Inflammatory macrophage treated with lipopolysaccharide for 1 hour (primary cell): ENCODE data around the gene SLC6A7.
"Not testable (repeated sequence)": the region's sequence is repeated elsewhere in the genome, so short reads cannot be mapped to it uniquely, and the experiment has no call there.

Source experiments
- DNase-seq, 2 donors: peaks; one replicate each; pipeline ENCODE4 v3.0.0-alpha.2; 2020 to 2022

The SLC6A7 gene

GRCh38 chr5:150219861-150220260 is 30.0 kb downstream of the SLC6A7 start:
- no peak for DNase-seq

DNA sequence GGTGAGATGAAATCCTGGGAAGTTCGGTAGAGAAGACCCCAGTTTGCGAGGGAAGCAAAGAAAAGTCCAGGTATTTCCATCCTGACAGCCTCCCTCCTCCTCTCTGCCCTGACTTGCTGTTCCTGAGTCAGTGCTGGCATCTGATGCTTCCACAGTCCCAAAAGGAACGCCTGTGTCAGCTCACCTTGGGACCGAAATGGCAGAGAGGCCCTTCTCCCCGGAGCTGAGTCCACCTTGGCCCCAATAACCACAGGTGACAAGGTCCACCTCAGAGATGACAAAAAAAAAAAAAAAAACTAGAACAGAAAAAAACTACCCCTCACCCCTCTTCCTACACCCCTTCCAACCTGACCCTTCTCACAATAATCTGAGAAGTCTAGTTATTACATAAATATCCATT is 31.6 kb downstream of the SLC6A7 start:
- no peak for DNase-seq

GRCh38 chr5:150222906-150223305 is 33.0 kb downstream of the SLC6A7 start:
- DNase-seq: no peak

DNA sequence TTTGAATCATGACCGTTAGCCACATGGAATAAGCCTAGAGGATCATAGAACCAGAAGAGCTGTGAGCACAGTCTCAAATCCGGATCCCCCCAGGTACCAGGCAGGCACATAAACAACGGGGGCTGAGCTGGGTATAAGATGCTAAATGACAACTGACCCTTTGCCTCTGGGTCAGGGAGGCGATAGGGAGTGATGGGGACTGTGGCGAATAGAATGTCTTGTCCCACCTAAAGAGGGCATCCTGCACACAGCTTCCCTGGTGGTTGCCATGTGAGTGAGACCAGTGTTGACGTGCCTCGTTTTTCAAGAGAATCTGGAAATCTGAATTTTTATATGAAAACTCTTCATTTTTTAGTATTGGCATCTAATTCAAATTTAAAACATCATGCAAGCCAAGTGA is 33.6 kb downstream of the SLC6A7 start:
- DNase-seq: no peak

DNA sequence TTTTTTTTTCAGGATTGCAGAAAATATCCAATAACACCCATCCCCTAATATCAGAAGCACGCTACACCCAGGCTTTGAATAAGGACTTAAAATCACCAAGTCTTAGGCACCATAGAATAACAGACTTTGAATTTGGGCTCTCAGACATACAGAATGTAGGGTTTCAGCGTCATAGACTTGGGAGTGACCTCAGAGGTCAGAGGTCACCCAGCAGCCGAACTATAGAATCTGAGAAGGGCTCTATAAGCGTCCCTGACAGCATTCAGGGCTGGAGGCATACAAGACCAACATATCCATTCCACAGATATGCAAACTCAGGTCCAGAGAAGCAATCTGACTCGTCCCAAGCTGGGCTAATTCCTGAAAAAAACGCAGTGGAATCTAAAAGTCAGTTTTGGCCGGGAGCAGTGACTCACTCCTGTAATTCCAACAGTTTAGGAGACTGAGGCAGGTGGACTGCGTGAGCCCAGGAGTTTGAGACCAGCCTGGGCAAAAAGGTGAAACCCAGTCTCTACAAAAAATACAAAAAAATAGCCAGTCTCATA is 34.7 kb downstream of the SLC6A7 start:
- no peak for DNase-seq

GRCh38 chr5:150227036-150227435 is 37.2 kb downstream of the SLC6A7 start:
- peak; percentile 43 to 75 for DNase-seq

- DNase-seq: peak; percentile 68 to 92
Measured at GRCh38 chr5:150227606-150228273, 37.9 kb downstream of the SLC6A7 start.

- DNase-seq: no peak
Measured at GRCh38 chr5:150229571-150229970, 39.7 kb downstream of the SLC6A7 start.

DNA sequence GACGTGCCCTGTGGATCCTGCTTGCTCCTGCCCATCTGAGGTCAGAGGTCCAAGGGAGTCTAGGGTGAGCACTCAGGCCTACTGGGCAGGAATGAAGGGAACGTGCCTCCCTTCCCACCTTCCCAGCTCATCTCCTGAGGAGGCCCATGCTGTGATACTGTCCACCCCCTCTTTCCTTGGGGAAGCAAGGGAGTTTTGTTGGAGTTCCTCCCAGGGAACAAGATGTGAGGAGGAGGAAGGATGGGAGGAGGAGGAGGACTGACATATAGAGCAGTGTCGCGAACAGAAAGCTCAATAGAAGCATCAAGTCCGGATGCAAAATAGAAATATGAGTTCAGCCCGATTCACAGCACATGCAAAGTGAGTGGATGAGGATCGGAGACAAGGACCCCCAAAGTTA is 41.0 kb downstream of the SLC6A7 start:
- no peak for DNase-seq

GRCh38 chr5:150233706-150234105 is 43.8 kb downstream of the SLC6A7 start:
- DNase-seq: not testable (repeated sequence)

DNA sequence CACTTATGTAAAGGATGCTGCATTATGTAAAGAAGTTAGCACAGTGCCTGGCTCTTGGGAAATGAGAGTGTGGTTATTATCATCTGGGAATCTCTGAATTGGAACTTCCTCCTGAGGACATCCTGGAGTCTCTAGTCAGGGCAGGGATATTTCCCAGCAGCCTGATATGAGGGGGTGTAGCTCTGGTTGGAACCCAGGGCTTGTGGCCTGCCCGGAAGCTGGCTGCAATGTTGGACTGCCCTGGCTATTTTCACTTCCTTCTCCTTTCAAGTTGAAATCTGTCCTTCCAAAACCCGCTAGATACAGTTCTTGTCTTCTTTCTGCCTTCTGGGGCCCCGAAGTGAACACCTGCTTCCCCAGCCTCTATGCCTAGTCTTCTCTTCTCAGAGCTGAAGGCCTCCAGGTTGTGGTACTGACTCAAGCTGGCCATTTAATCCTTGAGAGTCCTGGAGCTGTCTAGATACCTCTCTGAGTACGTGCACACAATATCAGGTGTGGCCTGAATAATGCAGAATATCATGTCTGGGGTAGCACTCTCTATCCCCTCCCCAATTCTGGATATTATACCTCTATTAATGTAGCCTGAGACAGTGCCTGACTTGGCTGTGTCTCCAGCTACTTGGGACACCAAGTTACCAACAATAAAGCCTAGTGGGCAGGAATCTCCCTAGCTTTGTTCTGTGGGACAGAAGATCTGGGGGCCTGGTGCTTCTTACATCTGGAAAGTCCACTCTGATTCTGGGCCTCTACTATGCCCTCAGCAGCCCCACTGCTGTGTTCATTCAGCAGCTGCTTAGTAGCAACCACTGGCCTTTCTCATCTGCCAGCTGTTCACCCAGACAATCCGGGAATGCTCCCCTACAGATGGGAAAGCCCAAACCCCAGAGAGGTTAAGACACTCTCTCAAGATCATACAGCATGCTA is 45.0 kb downstream of the SLC6A7 start:
- peak; percentile 93 to 98 for DNase-seq

- DNase-seq: no peak
Measured at GRCh38 chr5:150235500-150235854, 45.6 kb downstream of the SLC6A7 start.

DNA sequence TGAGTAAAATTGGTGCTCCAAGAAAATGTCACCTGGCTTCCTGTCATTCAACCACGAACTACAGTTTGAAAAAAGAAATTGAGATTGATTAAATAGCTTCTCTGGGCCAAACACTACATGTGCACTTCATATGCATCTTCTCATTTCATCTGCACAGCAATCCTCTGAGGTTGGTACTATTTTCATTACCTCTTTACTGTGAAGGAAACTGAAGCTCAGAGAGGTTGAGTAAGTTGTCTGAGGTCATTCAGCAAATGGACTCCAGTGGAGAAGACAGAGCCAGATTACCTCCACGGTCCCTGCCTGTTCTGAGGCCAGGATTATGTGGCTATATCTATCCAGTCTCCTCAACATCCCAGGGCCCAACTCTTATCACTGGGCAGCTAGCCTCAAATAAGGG is 46.5 kb downstream of the SLC6A7 start:
- DNase-seq: no peak

GRCh38 chr5:150236981-150237754 is 47.3 kb downstream of the SLC6A7 start:
- no peak for DNase-seq

DNA sequence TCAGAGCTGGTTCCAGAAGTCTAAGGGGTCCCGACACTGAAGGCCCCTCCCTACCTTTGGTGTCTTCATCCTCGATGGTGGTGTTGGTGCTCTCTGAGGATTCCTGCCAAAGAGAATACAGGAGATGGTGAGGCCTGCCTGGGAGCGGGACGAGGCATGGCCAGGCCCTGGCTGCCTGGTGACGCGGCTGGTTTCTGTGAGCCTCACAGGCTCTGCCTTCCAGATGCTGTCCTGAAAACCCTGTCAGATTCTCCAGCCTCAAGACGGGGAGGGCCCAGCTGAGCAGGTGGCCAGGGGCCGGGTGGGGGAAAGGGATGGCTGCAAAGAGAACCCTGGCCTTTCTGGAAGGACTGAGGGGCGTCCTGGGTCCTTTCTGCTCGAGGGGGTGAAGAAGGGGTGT is 48.8 kb downstream of the SLC6A7 start:
- DNase-seq: no peak

DNA sequence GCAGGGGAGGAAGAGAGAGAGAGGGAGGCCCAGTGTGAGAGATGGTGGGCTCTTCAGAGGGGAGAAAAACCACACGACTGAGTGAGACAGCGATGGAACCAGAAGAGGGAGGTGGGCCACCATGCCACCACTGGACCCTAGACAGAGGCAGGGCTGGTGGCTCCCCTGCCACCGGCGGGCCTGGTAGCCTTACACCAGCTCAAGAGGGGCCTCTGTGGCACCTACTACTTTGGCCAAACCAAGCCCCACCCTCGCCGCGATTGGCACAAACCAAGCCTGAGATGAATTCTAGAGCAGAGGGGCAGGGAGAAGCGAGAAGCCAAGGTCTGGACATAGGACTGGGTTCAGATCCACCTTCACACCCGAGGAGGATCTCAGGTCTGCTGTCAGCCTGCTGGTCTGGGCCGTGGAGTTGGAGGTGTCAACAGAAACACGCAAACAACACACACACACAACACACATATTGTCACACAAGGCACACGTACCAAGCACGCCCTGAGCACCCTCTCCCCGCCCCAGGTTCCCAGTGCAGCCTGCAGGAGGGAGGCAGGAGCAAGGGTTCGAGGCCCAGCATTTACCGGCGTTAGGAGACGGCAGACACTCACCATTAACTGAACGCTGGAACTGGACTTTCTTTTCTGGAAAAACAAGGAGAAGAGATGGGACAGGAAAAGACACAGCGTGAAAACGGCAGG is 49.4 kb downstream of the SLC6A7 start:
- no peak for DNase-seq

DNA sequence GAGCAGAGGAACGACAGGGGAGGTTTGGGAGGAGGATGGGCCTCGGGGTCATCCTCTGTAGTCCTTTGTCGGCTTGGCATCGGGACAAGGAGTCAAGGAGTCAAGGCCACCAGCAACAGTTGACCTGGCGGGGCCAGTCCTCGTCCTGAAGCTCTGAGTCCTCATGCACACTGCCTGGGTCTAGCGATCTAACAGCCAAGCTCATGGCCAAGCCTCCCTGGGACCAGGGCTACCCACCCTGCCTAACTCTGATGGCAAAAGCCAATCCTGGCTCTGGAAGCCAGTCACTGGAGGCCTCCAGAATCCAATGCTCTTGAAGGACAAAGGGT is 49.9 kb downstream of the SLC6A7 start:
- DNase-seq: no peak

GRCh38 chr5:150241298-150242160 is 51.7 kb downstream of the SLC6A7 start:
- DNase-seq: no peak

DNA sequence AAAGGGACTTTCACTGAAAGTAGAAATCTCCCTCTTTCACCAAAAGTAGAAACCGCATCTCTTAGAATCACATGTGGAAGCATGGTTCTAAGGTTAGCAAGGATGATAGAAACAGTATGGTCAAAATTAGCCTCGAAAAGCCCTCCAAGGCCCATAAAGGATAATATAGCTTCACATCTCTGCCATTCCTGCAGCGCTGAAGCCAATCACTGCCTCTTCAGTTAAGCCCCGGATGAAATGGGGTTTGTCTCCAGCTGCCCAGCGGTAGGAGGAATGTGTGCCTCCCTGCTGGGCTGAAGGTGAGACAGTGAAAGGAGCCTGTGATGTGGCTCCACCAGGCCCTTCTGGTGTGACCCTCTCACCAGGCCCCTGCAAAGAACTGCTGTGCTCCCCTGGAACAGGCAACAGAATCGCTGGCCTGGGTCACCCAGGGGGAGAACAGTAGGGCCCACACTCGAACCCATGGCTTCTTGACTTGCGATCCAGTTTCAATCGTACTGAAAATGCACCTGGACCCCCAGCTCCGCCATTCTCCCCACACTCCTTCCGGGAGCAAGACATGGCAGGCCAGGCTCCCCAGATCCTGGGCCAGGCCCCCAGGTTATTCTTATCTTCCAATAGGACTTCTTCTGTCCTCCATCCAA is 52.5 kb downstream of the SLC6A7 start:
- no peak for DNase-seq

GRCh38 chr5:150243590-150243989 is 53.7 kb downstream of the SLC6A7 start:
- DNase-seq: no peak

- DNase-seq: no peak
Measured at GRCh38 chr5:150244209-150244608, 54.3 kb downstream of the SLC6A7 start.
